H7 (cell line): ENCODE measurements around the gene GRIK4. TPM values are rescaled to one million over a fixed set of nuclear protein-coding genes. Genes with fewer than 3 reads are reported as not detected.

ENCODE experiments used
- DNase-seq: peaks from one replicate; pipeline ENCODE4 v3.0.0; 2012
- H3K27me3 ChIP-seq: 2 replicates; pipeline ENCODE4 v1.6.0; 2011; ENCODE audit warnings: mild to moderate bottlenecking, low read length; ENCODE audit not compliant: control insufficient read depth, insufficient read depth
- H3K36me3 ChIP-seq: replicated peaks from 2 replicates; pipeline ENCODE4 v1.5.1; 2011; ENCODE audit warnings: low read length; ENCODE audit not compliant: control insufficient read depth, insufficient read depth
- H3K4me3 ChIP-seq: 2 replicates; pipeline ENCODE4 v1.5.1; 2011; ENCODE audit warnings: low read depth, mild to moderate bottlenecking, control low read depth, low read length, moderate library complexity; ENCODE audit not compliant: insufficient read depth
- total RNA-seq: library from RNA; depleted of rRNA; stranded (reverse); fragments of >200 nt; shearing (Covaris generic); gene quantifications from 2 replicates; pipeline ENCODE4 v1.2.3, GENCODE V29; 2014

The GRIK4 gene
- total RNA-seq, 1 experiment from 2014 or later, result 1.0 TPM

DNA sequence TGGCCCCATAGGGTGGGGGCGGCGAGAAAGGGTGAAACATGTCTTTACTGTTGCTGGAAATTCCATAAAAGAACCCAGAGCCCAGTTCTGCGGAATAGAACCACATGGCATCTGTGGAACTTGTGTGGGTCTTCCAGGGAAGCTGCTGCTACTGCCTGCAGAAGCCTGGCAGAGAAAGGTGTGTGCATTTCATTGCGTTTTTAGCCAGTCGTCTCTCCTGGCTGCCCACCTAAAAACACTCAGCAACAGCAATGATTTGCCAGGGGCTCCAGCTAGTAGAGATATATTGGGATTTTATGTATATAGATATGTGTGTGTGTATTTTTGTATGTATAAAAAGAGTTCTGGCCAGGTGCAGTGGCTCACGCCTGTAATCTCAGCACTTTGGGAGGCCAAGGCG, 385.1 kb downstream of the GRIK4 start:
- DNase-seq, result no peak
- Histone ChIP-seq H3K27me3 (no peaks in the 10 kb centered on the region; the same call in 1 of the 2 replicates), H3K36me3 (no peaks in the 10 kb centered on the region), H3K4me3 (no peak overlapping the region)

DNA sequence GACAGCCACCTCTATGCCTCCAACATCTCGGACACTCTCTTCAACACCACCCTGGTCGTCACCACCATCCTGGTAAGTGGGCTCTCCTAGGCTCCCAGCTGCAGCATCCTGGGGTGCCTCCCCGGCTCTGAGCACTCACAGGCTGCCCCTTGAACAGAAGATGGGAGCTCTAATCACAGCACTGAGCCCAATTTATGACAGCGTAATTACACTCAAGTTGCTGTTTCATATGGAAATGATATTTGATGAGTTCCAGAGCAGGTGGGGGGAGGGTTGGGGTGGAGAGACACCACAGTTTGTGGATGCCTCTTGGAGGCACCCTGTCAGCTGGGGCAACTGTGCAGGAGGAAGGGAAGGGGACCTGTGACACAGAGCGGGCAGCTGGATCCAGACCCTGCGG, 387.0 kb downstream of the GRIK4 start:
- Histone ChIP-seq H3K4me3 (no peak overlapping the region), H3K36me3 (no peaks in the 10 kb centered on the region), H3K27me3 (no peaks in the 10 kb centered on the region; the same call in 1 of the 2 replicates)
- DNase-seq, result no peak

DNA sequence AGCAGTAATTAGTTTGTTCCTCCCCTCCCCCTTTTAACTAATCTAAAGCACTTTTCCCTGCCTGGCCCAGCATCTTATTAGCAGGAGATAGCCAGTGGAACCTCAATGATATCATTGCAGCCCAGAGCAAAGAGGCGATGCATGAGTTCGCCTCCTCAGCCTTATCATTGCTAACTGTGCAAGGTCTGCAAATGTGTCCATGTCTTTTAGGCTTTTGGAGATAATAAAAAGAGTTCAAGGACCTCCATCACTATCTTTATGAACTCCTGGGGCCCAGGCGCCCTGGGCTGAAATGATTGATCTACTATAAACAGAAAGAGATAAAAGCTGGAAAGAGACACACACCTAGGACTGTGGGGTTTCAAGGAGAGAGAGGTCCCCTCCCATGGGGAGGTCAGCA, 388.2 kb downstream of the GRIK4 start:
- Histone ChIP-seq H3K36me3 (no peaks in the 10 kb centered on the region), H3K4me3 (no peak overlapping the region), H3K27me3 (no peaks in the 10 kb centered on the region; the same call in 1 of the 2 replicates)
- no peak for DNase-seq

DNA sequence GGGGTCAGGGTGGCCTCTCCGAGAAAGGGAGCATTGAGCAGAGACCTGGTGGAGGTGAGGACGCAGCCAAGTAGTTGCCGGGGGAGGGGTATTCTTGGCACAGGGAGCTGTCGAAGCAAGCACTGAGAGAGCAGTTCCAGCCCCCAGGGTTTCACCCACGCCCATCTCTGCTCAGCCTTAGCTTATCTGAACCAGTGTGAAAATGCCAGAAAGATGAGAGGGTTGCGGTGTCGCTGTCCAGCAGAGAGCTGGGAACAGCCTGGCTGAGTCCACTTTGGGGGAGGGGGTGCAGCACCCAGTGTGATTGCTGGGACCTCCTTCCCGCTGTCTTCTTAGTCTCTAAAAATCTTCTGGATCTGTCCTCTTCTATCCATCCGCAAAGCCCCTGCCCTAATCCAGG, 389.1 kb downstream of the GRIK4 start:
- Histone ChIP-seq H3K36me3 (no peaks in the 10 kb centered on the region), H3K27me3 (no peaks in the 10 kb centered on the region; the same call in 1 of the 2 replicates), H3K4me3 (no peak overlapping the region)
- DNase-seq, result peak; percentile 59

DNA sequence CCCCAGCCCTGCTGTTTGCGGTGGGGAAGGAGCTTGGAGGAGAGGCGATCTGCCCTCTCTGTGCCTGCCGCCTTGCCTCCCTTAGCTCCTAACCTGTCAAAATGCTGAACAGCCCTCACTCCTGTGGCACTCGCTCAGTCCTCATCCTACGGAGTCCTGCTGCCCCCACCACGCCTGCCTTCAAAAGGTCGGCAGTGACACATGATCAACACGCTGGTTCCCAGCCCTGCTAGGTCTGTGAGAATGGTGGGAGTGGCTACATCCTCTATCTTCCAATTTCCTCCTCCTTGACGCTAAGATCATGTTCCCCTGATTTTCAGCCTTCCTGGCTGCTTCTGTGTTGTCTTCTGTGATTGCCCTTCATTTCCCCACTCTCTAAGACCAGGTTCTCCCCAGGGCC, 392.1 kb downstream of the GRIK4 start:
- DNase-seq, result no peak
- H3K4me3 ChIP-seq, result no peak overlapping the region
- no peaks in the 10 kb centered on the region for H3K36me3 ChIP-seq
- H3K27me3 ChIP-seq, result no peaks in the 10 kb centered on the region; the same call in 1 of the 2 replicates

DNA sequence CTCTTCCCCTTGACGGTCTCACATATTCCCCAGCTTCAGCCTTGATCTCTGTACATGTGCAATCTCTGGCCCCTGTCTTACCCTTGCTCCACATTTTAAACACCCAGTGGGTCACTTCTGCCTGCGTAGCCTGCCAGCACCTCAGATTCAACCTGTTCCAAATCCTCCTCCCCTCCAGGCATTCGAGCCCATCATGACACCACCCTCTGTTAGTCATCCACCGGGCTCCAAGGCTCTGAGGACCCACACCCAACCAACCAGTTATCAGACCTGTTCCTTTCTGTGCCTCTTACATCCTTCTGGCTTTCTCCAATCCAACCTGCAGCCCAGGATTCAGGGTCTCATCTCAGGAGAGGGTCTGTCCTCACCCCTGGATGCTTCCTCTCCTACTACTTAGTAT, 392.6 kb downstream of the GRIK4 start:
- Histone ChIP-seq H3K36me3 (no peaks in the 10 kb centered on the region), H3K4me3 (no peak overlapping the region), H3K27me3 (no peaks in the 10 kb centered on the region; the same call in 1 of the 2 replicates)
- DNase-seq, result no peak

DNA sequence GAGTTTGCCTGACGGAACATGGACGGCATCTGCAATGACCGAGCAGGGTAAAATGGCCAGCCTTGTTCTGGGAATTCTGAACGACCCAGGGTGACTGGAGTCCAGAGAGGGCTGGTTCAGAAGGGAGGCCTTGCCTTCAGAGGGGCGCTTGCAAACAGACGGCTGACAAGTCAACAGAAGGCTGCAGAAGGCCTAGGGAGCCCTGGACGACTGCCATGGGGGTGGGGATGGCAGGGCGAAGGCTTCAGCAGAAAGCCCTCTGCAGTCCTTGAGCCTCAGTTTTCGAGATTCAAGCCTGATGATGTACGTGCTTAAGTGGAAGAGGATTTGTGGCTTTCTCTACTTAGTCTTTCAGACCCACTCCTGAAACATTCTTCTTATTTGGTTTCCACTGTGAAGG, 395.2 kb downstream of the GRIK4 start:
- Histone ChIP-seq H3K36me3 (no peaks in the 10 kb centered on the region), H3K4me3 (no peak overlapping the region), H3K27me3 (no peaks in the 10 kb centered on the region; the same call in 1 of the 2 replicates)
- no peak for DNase-seq

DNA sequence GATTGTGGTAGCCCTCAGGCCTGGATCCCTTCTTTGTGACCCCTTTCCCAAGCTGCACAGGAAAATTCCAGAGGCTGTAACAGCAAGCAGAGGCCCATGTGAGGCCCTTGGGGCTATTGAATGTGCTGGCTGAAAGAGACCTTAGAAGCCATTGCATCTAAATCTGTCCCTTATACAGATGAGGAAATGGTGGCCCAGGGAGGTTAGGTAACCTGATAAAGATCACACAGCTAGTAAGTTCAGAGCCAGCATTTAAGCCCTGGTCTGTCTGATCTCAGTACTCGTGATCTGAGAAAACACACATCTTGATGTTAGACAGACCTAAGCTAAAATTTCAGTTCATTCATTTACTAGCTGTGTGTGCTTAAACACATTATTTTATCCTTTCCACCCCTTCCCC, 396.4 kb downstream of the GRIK4 start:
- Histone ChIP-seq H3K4me3 (no peak overlapping the region), H3K27me3 (no peaks in the 10 kb centered on the region; the same call in 1 of the 2 replicates), H3K36me3 (no peaks in the 10 kb centered on the region)
- no peak for DNase-seq

DNA sequence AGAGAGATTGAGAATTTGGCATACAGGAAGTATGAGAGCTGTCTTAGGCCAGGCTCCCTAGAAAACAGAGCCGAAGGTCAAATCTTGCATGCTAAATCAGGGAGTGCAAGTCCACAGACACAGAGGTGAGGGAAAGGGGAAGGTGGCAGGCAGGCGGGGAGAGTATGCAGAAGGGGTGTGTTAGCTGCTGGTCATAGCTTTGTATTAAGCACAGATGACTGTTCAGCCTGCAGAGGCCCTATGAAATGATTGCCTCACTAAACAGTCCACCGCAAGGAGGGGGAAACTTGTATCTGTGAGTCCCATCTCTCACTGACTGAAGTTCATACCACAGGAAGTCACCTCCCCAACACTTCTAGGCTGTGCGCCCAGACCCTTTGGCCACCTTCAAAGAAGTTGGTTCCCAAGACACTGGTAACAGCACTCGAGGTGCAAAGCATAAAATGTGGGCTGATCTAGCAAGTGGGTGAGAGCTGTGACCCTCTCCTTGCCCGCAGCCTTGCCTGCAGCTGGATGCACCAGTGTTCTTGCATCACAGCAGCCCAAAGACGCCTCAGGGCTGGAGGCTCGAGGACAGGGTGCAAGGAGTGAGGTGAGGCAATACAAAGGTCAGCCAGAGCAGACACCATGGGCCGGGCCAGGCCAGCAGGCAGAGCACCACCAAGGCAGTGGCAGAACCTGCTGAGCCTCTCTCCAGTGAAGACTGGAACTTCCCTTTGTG, 397.1 kb downstream of the GRIK4 start:
- no peaks in the 10 kb centered on the region; the same call in 1 of the 2 replicates for H3K27me3 ChIP-seq
- H3K36me3 ChIP-seq, result no peaks in the 10 kb centered on the region
- no peak for DNase-seq
- H3K4me3 ChIP-seq, result no peak overlapping the region

DNA sequence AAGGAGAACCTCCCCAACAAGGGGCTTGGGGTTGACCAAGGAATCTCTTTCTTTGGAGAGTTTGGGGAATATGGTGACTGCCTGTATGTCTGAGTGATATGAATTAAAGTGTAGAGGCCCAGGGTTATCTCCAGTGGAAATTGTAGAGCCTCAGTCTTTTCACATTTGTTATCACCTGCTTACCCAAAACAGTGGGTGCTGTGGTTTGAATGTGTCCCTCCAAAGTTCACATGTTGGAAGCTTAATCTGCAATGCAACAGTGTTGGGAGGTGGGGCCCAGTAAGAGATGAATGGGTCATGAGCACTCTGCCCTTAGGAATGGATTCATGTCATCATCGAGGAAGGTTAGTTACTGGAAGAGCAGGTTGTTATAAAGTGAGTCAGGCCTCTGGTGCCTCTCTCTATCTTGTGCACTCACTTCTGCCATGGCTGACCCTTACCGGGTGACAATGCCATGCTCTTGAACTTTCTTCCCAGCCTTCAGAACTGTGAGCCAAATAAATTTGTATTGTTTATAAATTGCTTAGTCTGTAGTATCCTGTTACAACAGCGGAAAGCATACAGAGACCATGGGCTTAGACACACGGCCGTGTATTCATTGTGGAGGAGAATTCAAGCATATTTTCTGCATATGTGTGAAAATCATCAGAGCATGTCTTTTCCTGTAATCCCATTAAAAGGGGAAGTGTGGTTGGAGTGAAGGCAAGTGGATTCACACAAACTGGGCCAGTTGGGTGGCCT, 398.3 kb downstream of the GRIK4 start:
- Histone ChIP-seq H3K27me3 (no peaks in the 10 kb centered on the region), H3K4me3 (no peak overlapping the region), H3K36me3 (no peaks in the 10 kb centered on the region)
- DNase-seq, result no peak

DNA sequence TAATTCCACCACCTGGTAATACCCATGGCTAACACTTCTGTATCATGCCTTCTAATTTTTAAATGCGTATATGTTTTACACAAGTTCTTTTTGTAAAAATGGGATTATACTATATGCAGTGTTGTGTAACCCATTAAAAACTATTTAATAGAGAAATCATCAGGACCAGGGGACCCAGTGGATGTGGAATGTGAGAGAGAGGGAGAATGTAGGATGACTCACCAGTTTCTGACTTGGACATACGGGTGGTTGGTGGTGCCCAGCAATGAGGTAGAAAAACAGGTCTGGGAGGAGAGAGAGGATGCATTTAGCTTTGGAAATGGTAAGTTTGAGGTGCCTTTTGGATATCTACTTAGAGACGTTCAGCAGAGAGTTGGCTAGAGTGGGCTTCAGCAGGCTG, 400.4 kb downstream of the GRIK4 start:
- no peak for DNase-seq
- no peaks in the 10 kb centered on the region for H3K36me3 ChIP-seq
- no peak overlapping the region for H3K4me3 ChIP-seq

DNA sequence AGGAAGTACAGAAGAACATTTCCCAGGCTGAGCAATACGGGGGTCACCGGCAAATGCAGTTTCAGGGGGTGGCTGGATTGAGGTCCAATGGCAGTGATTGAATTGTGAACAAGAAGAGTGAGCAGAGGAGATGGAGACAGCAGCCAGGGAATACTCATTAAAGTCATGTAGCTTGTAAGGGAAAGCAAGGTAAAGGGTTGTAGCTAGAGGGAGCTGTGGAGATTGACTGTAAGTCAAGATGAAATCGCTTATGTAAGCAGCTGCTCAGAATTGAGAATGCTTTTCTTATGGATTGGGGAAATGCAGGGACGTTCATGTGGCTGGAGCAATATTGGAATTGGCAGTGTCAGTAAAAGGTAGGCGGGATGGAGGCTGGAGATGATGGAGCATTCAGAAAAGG, 401.0 kb downstream of the GRIK4 start:
- no peaks in the 10 kb centered on the region for H3K36me3 ChIP-seq
- H3K4me3 ChIP-seq, result no peak overlapping the region
- peak; percentile 78 for DNase-seq
- no peaks in the 10 kb centered on the region for H3K27me3 ChIP-seq

More for the DNA sequence above, 400.4 kb downstream of the GRIK4 start:
- H3K27me3 ChIP-seq, result no peaks in the 10 kb centered on the region

DNA sequence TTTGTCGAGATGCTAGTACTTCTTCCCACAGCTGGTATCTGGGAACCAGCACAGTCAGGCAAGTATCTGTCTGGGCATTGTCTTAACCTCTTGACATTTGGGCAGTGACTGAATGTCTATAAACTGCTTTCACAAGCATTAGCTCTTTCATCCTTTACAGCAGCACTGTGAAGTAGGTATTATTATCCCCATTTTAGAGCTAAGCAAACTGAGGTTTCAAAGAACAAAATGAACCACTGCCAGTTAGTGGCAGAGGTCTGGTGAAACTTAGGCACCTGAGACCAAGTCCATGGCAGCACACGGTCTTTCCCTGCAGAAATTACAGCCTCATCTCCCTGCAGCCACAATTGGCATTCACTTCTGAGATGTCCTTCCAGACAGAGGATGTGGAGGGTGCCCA, 401.4 kb downstream of the GRIK4 start:
- Histone ChIP-seq H3K4me3 (no peak overlapping the region), H3K27me3 (no peaks in the 10 kb centered on the region), H3K36me3 (no peaks in the 10 kb centered on the region)
- no peak for DNase-seq

DNA sequence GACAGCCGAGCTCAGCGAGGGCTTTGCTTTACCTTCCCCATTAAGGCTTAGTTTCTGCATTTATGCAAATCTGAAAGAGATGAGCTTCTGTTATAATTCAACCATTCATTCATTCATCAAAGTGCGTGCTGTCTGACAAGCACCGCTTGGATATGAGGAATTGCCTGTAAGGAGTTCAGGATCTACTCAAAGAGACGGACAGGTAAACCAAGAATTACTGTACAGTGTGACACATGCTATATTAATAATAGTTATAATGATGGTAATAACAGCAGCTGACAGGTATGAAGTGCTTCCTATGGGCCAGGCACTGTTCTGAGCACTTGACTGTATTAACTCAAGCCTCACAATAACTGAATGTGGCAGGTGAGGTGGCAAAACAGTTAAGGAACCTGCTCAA, 402.5 kb downstream of the GRIK4 start:
- no peak for DNase-seq
- Histone ChIP-seq H3K27me3 (no peaks in the 10 kb centered on the region), H3K4me3 (no peak overlapping the region), H3K36me3 (no peaks in the 10 kb centered on the region)

DNA sequence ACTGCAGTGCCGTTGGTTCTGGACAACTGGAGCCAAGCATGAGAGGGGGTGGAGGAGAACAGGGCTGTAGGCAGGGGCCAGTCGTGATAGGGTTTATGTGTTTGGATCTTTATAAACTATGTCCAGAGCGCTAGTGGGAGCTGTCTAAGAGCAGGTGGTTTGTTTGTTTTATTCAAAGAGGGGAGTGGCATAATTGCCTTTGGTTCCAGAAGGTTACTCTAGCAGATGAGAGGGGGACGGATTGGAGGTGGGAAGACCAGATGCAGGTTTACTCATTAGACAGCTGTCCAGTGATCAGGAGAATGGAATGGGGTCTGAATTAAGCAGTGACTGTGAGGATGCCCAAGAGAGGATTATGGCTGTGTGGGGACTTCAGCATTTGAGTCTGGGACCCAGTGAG, 403.1 kb downstream of the GRIK4 start:
- H3K4me3 ChIP-seq, result no peak overlapping the region
- DNase-seq, result no peak
- no peaks in the 10 kb centered on the region for H3K27me3 ChIP-seq
- H3K36me3 ChIP-seq, result no peaks in the 10 kb centered on the region
